HG02852 (cell line): ENCODE data around the gene USP31.
"Not testable (repeated sequence)": the region's sequence is repeated elsewhere in the genome, so short reads cannot be mapped to it uniquely, and the experiment has no call there.

Experiments
- ATAC-seq: cut with Tn5 transposase; IDR thresholded peaks from one replicate; pipeline ENCODE4 v1.9.1; 2021; ENCODE audit warnings: mild to moderate bottlenecking, moderate library complexity; ENCODE audit not compliant: unreplicated experiment

The USP31 gene

GRCh38 chr16:23103603-23104002 lies 45.6 kb downstream of the USP31 start:
- ATAC-seq = no peak

- no peak for ATAC-seq
Measured at GRCh38 chr16:23101012-23101550, 48.2 kb downstream of the USP31 start.

GRCh38 chr16:23096450-23096849 lies 52.8 kb downstream of the USP31 start:
- not testable (repeated sequence) for ATAC-seq

GRCh38 chr16:23094136-23094535 lies 55.1 kb downstream of the USP31 start:
- not testable (repeated sequence) for ATAC-seq

- no peak for ATAC-seq
Measured at GRCh38 chr16:23092801-23093117, 56.5 kb downstream of the USP31 start.

- ATAC-seq = no peak
Measured at GRCh38 chr16:23092072-23092800, 57.0 kb downstream of the USP31 start.

GRCh38 chr16:23089111-23089510 lies 60.1 kb downstream of the USP31 start:
- no peak for ATAC-seq

GRCh38 chr16:23088018-23088417 lies 61.2 kb downstream of the USP31 start:
- no peak for ATAC-seq

GRCh38 chr16:23085949-23086348 lies 63.3 kb downstream of the USP31 start:
- no peak for ATAC-seq

GRCh38 chr16:23082161-23082788 lies 67.0 kb downstream of the USP31 start:
- ATAC-seq = no peak

GRCh38 chr16:23081675-23082119 lies 67.6 kb downstream of the USP31 start:
- no peak for ATAC-seq

- no peak for ATAC-seq
Measured at GRCh38 chr16:23080747-23081146, 68.5 kb downstream of the USP31 start.

- ATAC-seq = no peak
Measured at GRCh38 chr16:23080329-23080728, 68.9 kb downstream of the USP31 start.

GRCh38 chr16:23079675-23080301 lies 69.5 kb downstream of the USP31 start:
- ATAC-seq = no peak

GRCh38 chr16:23074423-23074822 lies 74.8 kb downstream of the USP31 start:
- ATAC-seq = no peak

- no peak for ATAC-seq
Measured at GRCh38 chr16:23072769-23073549, 76.3 kb downstream of the USP31 start.

GRCh38 chr16:23072084-23072599 lies 77.1 kb downstream of the USP31 start:
- no peak for ATAC-seq

GRCh38 chr16:23071196-23072083 lies 77.8 kb downstream of the USP31 start:
- no peak for ATAC-seq

- ATAC-seq = no peak
Measured at GRCh38 chr16:23069844-23070243, 79.4 kb downstream of the USP31 start.
